ENCODE measurements around the gene DUSP14.

GRCh38 chr17:37506678-37507077 lies 17.0 kb downstream of the DUSP14 start:
- no peak for TF ChIP-seq TAF1 (IDR thresholded peaks at IDR 0.05; ENCODE audit: borderline replicate concordance, insufficient read depth, low read length)
- no peak for TF ChIP-seq REST (IDR thresholded peaks at IDR 0.05; ENCODE audit: insufficient read depth in 1 of 2, low read depth in 2 of 2, low read length in 2 of 2)

Data from PFSK-1 (cell line).